HG03108 (cell line): ENCODE results near the gene GLTP.
"Not testable (repeated sequence)": the region's sequence is repeated elsewhere in the genome, so short reads cannot be mapped to it uniquely, and the experiment has no call there.

Experiments
- ATAC-seq: cut with Tn5 transposase; IDR thresholded peaks from one replicate; pipeline ENCODE4 v1.9.1; 2021; ENCODE audit warnings: moderate library complexity; ENCODE audit not compliant: unreplicated experiment

Gene GLTP, protein sequence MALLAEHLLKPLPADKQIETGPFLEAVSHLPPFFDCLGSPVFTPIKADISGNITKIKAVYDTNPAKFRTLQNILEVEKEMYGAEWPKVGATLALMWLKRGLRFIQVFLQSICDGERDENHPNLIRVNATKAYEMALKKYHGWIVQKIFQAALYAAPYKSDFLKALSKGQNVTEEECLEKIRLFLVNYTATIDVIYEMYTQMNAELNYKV

DNA sequence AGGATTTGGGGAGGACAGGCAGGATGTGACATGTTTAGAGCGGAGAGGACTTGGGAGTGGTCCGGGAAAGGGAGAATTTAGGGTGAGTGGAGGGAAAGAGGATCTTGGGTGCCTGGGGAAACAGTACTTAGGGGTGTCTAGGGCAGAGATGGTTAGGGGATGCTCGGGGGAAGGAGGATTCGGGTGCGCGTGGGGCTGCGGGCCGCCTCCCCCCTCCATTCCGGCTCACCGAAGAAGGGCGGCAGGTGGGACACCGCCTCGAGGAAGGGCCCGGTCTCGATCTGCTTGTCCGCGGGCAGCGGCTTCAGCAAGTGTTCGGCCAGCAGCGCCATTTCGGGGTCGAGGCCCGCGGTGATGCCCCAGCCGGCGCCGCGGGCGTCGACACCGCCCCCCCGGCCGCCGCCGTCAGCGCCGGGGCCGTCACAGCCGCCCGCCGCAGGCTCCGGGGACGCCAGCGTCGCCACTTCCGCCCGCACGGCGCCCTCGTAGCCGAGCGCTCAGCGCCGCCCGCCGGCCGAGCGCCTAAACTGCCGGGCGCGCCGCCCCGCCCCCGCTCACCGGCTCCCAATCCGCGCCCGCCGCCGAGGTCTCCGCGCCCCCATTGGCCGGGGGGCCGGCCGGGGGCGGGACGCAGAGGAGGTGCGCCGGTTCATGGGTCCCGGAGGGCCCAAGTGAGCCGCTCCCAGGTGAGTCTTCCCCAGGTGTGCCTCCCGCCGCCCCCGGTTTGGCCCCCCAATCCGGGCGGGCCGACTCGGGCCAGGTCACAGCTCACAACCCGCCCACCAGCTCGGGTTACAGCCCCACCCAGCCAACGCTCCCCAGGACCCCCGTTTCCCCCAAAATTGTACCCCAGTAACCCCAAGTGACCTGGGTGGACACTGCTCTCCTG, at the start of gene GLTP:
GLTP (minus strand) TSS at position 499 of the 889 bp plus-strand sequence; CDS start at position 332, 167 bp downstream.
- peak; percentile 90 for ATAC-seq

DNA sequence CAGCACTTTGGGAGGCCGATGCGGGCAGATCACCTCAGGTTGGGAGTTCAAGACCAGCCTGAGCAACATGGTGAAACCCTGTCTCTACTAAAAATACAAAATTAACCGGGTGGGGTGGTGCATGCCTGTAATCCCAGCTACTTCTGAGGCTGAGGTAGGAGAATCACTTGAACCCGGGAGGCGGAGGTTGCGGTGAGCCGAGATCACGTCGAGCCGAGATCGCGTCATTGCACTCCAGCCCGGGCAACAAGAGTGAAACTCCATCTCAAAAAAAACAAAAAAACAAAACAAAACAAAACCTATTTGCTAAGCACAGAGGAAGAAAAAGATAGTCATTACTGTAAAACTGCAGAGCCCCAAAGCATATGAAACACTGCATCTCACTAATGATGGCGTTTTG, 49.0 kb upstream of the GLTP start:
- not testable (repeated sequence) for ATAC-seq

DNA sequence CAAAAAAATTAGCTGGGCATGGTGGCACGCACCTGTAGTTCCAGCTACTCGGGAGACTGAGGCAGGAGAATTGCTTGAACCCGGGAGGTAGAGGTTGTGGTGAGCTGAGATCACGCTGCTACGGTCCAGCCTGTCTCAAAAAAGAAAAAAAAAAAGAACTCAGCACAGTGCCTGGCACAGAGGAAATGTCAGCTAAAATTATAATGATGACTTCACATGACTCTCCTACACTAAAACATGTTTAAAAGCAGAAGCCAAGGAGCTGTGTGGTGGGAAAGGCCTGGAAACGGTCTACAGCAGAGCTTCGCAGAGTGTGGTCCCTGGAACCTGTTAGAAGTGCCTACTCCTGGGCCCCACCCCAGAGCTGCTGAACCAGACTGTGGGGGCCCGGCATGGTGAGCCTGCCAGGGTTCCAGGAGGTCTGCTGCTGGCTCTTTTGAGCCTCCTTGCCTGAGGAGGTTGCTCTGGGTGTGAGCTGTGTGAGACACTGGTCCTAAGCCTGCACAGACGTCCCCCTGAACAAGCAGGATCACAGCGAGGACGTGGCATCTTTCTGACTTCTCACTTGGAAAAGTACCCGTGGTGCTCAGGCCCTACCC, 47.8 kb upstream of the GLTP start:
- no peak for ATAC-seq

DNA sequence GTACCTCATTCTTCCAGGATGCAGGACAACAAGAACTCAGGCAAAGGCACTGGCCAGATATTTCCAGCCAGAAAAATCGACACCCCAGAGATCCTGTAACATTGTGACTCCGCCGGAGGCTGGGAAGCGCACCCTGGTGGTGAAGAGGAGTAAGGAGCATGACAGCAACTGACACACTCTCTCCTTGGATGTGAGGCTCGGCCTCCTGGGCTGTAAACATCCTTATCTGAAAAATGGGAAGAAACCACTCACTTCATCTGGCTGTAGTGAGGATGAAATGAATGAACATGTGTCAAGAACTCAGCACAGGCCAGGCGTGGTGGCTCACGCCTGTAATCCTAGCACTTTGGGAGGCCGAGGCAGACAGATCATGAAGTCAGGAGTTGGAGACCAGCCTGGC, 47.3 kb upstream of the GLTP start:
- ATAC-seq = no peak

DNA sequence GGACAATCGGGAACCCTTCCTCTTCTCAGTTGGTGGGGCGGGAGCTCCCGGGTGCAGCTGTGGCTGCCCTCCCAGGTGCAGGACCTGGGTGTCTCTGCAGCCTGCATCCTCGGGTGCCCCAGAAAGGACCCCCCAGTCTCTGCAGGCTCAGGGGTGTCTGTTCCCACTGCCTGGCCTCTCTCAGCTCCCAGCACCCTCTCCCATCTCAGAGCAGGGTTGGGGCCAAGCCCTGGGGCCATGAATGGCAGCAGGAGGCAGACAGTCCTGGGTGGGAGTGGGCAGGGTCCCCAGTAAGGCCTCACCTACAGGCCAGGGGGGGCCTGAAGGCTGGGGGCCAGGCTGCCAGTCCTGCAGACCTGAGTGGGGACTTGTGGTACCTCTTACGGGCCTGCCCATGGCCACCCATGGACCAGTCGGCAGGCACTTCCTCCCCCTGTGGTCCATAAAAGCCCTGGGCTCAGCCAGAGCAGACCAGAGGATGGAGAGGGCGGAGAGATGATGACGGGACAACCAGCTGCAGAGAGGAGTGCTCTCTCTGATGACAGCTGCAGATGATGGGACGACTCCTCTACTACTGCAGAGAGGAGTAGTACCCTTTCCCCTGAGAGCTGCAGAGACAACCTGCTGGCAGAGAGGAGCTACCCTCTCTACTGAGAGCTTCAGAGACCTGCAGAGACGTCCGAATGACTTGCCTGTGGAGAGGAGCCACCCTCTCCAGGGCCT, 46.3 kb upstream of the GLTP start:
- ATAC-seq = no peak

DNA sequence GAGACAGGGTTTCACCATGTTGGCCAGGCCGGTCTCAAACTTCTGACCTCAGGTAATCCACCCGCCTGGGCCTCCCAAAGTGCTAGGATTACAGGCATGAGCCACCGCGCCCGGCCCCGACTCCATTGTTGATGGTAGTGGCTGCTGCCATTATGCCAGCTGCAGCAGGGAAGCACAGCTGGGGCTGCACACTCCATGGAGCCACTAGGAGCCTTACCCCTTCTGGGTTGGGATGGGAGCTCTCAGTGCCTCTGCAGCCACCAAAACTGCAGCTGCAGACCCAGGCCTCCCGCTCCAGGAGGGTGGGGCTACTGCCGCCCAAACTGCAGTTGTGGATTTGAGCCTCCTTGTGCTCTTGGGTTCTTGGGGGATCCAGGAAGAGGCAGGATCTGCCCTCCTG, 45.7 kb upstream of the GLTP start:
- ATAC-seq = no peak

DNA sequence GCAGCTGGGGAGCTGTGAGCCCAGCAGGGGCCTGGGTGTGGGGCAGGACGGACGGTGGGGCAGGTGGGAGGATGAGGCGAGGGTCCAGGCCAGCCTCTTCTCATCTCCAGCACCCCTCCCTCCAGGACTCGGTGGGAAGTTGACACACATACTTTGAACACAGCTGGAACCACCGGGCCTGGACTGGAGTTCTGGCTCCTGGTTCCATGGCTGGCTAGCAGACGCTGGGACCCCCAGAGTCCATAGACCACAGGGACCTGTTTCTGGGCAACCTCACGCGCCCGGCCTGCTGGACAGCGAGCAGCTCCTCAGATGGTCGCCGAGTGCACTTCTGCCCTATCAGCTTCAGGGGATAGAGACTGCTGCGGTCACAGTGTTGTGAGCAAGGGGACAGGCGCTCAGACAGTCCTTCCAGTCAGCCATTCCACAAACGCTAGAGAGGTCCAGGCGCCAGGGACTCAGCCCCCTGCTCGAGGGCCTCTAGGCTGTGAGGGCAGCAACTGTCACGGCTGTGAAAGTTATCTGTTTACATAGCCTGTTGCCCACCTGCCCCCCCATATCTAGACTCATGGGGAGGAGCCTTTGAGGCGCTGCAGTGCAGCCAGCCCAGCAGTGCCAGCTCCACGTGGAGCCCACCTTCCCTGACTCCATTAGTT, 45.0 kb upstream of the GLTP start:
- ATAC-seq = no peak

DNA sequence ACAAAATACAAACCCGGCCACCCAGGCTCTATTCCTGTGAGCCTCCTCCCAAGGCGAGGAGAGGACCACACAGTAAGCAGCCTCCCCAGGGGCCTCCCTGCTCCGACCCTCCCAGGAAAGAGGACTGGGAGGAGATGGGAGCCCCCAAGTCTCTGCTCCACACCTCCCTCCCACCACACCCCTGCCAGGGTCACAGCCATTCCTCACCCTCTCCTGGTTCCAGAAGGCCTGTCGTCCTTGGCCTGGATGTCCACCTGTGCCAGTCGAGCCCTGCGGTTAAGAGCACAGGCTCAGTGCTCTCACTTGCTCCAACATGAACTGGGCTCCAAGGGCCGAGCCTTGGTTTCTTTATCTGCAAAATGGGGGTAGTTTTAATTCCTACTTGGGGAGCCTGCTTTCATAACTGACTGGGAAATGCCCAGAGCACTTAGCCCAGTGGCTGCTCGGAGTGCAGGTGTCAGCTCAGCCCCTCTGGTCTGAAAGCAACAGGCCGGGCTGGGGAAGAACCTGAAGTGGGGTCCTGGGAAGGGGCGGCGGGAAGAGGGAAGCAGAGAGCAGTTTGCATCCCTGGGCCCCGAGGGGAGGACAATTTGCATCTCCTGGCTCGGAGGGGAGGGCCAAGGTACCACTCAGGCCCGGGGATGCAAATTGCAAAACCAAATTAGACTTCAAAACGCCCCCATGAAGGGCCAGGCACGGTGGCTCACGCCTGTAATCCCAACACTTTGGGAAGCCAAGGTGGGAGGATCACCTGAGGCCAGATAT, 43.3 kb upstream of the GLTP start:
- no peak for ATAC-seq

DNA sequence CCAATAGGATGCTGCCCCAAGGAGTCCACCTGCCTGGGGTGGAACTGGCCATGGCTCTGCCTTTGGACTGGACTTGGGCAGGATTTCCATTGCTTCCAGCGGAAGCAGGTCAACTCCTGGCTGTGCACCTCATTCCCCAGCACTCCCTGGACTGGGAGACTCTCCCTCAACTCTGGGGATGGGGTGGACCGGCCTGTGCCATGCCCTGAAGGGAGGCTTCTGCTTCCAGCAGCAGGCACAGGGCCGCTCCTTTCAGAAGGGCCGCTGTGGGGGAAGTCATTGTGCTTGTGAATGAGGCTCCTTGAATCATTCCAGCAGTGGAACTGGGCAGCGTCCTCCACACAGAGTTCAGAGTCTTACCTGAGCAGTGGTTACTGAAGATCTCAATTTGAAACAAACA, 42.7 kb upstream of the GLTP start:
- ATAC-seq = no peak

DNA sequence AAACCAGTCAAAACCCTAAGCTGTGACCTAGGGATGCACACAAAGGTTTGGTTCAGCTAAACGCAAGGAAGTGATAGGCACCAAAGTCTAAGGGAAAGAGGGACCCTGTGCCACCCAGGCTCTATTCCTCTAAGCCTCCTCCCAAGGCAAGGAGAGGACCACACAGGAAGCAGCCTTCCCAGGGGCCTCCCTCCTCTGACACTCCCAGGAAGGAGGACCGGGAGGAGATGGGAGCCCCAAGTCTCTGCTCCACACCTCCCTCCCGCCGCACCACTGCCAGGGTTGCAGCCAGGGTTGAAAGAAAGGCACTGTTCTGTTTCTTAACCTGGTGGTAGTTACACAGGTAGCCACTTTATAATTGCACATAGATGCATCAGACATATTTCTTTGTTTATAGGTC, 41.6 kb upstream of the GLTP start:
- no peak for ATAC-seq

DNA sequence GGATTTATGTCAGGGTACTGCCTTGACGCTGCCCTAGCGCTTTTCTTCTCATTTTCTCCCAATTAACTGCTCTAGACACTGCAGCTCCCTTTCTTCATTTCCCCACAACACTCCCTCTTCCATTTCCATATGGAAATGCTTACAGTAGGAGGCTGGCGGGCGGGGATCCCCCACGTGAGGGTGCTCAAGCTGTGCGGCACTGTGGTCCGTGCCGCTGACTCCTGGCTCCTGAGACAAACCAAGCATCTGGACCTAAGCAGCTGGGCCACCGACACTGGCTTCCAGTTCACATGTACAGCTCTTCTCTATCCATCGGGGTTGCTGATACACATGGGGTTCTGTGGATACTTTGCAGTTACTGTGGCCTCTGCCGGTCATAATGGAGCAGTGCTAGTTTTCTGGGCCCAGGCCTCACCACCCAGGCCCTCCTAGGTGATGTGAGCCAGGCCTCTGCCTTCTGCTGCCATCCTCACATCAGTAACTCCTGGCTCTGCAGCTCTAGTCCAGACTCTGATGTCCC, 40.0 kb upstream of the GLTP start:
- ATAC-seq = no peak

DNA sequence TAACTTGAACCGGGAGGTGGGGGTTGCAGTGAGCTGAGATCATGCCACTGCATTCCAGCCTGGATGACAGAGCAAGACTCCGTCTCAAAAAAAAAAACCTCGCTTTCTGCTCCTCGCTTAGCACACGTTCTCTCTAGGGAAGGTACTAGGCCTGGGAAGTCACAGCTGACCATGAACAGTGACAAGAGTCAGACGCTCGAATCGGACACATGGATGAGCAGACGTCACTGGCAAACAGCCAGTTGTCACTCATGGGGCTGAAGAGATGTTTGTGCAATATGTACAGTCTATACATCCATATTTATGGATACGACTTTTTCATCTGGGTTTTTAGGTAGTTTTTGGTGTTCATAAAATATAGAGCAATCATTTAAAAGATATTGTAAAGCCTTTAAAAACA, 39.1 kb upstream of the GLTP start:
- ATAC-seq = no peak

DNA sequence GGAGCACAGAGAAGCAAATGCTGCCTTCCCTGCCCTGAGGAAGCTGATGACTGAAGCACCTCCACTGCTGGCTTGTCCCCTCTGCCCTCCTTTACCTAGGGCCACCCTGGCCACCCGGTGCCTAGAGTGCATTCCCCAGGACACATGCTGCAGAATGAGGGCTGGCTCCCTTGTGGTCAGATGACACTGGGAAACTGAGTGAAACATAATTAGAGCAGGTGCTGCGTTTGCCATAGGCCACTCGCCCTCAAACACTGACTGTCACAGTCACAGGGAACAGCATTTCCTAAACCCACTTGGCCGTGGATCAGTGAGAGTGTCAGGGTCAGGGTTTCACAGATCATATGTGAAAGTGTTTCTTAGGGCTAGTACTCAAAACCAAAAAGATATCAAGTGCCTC, 35.7 kb upstream of the GLTP start:
- ATAC-seq = no peak

DNA sequence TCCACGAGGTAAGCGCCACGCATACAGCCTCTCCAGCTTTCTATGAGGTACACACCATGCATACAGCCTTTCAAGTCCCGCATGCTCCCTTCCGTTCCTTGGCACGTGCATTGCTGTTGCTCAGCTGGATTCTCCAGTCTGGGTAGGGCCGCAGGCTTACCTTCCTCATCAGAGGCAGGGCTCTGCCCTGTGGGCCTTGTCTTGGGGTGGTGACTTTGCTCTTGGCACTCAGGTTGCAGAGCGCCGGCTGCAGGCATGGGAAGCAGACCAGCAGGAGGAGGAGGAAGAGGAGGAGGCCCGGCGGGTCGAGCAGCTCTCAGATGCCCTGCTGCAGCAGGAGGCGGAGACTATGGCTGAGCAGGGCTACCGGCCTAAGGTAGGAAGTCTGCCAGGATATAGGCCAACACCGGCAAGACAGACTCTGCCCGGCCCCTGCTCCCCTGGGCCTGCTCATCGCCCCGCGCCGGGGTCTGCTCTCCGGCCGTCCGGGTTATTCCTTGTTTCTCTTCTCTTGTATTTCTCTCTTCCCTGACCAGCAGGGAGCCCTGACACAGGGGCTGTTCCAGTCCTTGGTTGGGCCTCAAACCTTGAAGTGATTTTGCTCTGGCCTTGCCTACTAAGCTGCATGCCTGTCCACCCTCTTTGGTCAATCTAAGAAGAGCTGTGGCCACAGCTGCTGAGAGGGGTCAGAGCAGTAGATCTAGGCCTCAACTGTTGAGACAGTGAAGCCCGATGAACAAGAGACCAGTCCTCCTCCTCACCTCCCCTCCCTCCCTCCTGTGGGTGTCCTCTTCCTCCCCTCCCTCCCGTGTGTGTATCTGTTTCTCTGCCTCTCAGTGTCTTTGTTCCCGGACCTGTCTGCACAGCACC, 35.1 kb upstream of the GLTP start:
- ATAC-seq = no peak

DNA sequence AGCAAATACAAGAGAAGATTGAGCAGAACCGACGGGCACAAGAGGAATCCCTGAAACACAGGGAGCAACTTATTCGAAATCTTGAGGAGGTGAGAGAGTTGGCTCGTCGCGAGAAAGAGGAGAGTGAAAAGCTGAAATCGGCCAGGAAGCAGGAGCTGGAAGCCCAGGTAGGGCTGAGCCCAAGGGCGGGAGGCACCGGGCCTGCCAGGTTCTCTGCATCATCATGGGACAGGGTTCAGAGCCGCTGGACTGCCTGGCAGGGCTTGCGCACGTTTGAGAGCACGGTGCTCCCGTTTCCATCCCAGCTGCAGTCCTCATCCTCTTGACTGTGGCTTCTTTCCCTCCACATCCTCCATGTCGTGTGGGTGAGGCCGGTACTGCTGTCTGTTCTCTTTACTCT, 34.1 kb upstream of the GLTP start:
- ATAC-seq = no peak

DNA sequence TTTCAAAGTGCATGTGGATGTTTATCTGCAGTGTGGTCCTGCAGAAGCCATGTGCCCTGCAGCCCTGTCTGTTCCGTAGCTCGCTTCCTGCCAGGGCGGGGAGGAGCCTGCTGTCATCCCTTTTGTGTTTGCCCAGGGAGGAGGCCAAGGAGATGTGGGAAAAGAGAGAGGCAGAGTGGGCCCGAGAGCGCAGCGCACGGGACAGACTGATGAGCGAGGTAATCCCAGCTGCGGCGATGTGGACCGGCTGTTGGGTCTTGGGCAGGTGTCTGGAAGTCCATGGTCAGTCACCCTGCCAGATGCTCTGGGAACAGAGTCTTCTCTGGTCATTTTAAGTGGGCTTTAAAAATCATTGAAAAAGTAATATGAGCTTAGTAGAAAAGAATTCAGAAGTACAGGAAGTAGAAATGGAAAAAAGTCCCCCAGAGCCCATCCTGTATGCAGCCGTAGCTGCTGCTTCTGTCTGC, 32.5 kb upstream of the GLTP start:
- ATAC-seq = no peak

DNA sequence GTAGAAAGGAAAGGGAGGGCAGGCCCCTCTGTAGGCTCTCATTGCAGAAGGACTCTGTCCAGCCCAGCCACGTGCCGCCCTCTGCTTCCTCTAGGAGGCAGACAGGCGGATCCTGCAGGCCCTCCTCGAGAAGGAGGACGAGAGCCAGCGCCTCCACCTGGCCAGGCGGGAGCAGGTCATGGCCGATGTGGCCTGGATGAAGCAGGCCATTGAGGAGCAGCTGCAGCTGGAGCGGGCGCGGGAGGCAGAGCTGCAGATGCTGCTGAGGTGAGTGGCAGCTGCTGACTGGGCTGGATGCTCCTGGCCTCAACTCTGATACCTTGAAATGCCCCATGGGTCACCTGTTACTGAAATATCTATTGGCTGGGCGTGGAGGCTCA, 30.6 kb upstream of the GLTP start:
- ATAC-seq = no peak

DNA sequence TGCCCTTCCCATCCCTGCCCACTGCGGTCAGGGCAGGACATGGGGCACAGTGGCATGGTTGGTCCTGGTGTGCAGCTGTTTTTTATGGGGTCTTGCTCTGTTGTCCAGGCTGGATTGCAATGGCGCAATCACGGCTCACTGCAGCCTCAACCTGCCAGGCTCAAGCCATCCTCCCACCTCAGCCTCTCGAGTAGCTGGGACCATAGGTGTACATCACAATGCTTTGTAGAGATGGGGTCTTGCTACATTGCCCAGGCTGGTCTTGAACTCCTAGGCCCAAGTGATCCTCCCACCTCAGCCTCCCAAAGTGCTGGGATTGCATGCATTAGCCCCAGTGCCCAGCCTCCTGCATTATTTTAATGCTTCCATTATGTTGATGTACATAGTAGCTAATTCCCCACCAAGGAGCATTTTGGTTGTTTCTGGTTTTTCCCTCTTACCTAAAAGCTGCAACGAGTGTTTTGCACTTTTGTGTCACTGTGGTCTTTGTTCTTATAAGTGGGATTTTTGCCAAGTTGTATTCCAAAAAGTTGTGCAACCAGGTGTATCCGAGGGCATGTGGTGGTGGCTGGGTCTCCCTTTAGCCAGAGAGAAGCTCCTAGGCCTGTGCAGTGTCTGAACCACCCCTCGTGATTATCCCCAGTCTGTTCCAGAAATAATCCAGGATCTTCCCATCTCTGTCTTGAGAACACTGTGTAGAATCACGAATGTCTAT, 30.1 kb upstream of the GLTP start:
- ATAC-seq = no peak
